GM21723 (cell line): ENCODE results near the gene CCDC117.
"Not testable (repeated sequence)": the region's sequence is repeated elsewhere in the genome, so short reads cannot be mapped to it uniquely, and the experiment has no call there.

Source experiments
- ATAC-seq: cut with Tn5 transposase; IDR thresholded peaks from one replicate; pipeline ENCODE4 v1.9.1; 2021; ENCODE audit warnings: mild to moderate bottlenecking, moderate library complexity; ENCODE audit not compliant: unreplicated experiment

The CCDC117 gene

GRCh38 chr22:28799606-28800307, 27.3 kb downstream of the CCDC117 start:
- ATAC-seq = peak; percentile 37

GRCh38 chr22:28800308-28801041, 28.0 kb downstream of the CCDC117 start, which contains the start of gene XBP1:
Gene XBP1, minus strand, starts transcription at chr22:28800569.
- ATAC-seq = peak; percentile 82

GRCh38 chr22:28801845-28802594, 29.5 kb downstream of the CCDC117 start:
- no peak for ATAC-seq

- ATAC-seq = no peak
Observed at GRCh38 chr22:28802595-28803123, 30.2 kb downstream of the CCDC117 start.

- ATAC-seq = not testable (repeated sequence)
Observed at GRCh38 chr22:28805426-28805825, 32.9 kb downstream of the CCDC117 start.

- ATAC-seq = no peak
Observed at GRCh38 chr22:28808716-28809355, 36.3 kb downstream of the CCDC117 start.

GRCh38 chr22:28810821-28811491, 38.5 kb downstream of the CCDC117 start:
- no peak for ATAC-seq

- no peak for ATAC-seq
Observed at GRCh38 chr22:28812516-28812915, 40.0 kb downstream of the CCDC117 start.

GRCh38 chr22:28813772-28814518, 41.5 kb downstream of the CCDC117 start:
- no peak for ATAC-seq

GRCh38 chr22:28815111-28815510, 42.6 kb downstream of the CCDC117 start:
- no peak for ATAC-seq

- no peak for ATAC-seq
Observed at GRCh38 chr22:28815729-28816128, 43.2 kb downstream of the CCDC117 start.

- ATAC-seq = no peak
Observed at GRCh38 chr22:28817064-28817463, 44.6 kb downstream of the CCDC117 start.

GRCh38 chr22:28817919-28818859, 45.7 kb downstream of the CCDC117 start:
- ATAC-seq = no peak

GRCh38 chr22:28819253-28820096, 47.0 kb downstream of the CCDC117 start:
- peak; percentile 45 for ATAC-seq

- no peak for ATAC-seq
Observed at GRCh38 chr22:28820885-28821284, 48.4 kb downstream of the CCDC117 start.

GRCh38 chr22:28821452-28821851, 49.0 kb downstream of the CCDC117 start:
- ATAC-seq = no peak

GRCh38 chr22:28822930-28823551, 50.5 kb downstream of the CCDC117 start:
- ATAC-seq = no peak
